NCI-H2196 treated with DMSO at 0.1 percent for 48 hours (cell line): ENCODE measurements around the gene PUS1.

Experiments
- DNase-seq: peaks from one replicate; lab custom pipeline; 2025; ENCODE audit not compliant: unreplicated experiment; lab: John Stamatoyannopoulos, UW

PUS1 gene

GRCh38 chr12:131902332-131903241 is 26.5 kb upstream of the PUS1 start:
- no peak for DNase-seq

DNA sequence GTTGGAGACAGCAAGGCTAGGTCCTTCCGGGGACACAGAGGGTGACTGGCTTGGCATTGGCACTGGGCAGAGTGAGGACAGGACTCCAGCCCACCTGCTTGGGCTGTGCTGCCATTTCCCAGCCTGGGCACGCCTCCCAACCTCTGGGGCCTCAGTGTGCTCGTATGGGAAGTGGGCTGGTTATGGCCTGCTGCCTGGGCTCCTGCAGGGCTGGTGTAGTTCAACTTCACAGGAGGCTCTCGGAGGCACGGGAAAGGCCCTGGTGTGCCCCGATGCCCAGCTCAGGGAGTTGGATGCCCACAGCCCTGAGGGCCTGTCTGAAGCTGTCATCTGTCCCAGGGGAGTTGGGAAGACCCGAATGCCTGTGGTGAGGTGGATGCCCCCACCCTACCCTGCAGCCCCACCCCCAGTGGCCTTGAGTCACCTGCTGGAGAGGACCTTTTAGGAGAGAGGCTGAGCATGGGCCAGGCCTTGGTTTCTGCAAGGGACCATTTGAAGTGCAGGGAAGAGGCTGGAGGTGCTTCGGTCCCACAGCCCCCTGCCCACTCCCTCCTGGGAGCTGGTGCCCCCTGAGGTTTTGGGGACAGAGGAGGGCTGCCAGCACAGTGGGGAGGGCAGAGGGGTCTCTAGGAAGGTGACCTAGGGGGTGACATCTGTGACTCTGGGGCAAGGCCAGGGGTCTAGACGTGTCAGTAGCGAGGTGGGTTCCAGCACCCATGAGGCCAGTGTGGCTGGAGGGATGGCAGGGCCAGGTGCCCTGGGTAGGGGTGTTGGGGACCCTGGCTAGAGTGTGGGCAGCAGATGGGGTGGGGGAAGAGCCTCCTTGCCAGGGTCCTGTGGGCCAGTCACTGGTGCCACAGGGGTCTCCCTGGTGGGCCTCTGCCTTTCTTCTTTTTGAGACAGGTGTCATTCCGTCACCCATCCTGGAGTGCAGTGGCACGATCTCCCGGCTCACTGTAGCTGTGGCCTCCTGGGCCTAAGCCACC is 25.5 kb upstream of the PUS1 start:
- DNase-seq = no peak

DNA sequence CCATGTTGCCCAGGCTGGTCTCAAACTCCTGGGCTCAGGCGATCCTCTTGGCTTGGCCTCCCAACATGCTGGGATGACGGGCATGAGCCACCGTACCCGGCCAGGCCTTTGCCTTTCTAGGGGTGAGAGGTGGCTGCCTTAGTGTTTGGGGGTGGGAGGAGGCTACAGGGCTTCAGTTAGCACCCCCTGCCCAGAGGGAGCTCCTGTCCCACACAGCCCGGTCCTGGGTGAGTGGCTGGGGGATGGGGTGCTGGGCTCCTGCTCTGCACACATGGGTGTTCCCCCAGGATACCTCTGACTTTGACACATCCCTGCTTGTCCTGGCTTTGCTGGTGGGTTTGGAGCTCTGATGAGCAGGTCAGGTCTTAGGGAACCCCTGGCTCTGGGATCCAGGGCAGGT is 24.7 kb upstream of the PUS1 start:
- no peak for DNase-seq

DNA sequence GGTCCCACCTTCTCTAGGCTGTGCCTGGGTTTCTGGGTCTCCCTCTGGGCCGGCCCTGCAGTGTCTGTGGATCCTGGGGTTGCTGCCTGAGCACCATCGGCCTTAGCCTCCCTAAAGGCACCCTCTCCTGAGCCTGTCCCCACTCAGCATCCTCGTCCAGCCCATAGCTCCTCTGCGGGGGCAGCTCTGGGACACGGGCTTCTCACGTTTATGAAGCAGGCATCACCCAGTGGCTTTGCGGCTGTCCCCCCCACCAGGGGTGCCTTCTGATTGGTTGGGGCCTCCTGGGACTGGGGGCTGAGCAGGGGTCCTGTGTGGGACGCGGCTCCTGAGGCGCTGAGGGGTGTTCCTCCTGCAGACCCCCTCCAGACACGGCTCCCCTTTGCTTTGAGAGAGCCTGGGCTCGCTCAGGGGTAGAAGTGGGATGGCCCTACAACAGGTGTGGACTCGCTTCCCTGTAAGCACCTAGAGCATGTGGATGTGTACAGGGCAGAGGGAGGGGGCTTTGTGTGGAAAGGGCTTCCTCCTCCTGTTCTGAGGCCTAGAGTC is 23.9 kb upstream of the PUS1 start:
- DNase-seq = no peak

- no peak for DNase-seq
Observed at GRCh38 chr12:131905630-131906091, 23.4 kb upstream of the PUS1 start.

- no peak for DNase-seq
Observed at GRCh38 chr12:131907379-131908091, 21.5 kb upstream of the PUS1 start.

GRCh38 chr12:131908092-131909080 is 20.7 kb upstream of the PUS1 start:
- DNase-seq = no peak

DNA sequence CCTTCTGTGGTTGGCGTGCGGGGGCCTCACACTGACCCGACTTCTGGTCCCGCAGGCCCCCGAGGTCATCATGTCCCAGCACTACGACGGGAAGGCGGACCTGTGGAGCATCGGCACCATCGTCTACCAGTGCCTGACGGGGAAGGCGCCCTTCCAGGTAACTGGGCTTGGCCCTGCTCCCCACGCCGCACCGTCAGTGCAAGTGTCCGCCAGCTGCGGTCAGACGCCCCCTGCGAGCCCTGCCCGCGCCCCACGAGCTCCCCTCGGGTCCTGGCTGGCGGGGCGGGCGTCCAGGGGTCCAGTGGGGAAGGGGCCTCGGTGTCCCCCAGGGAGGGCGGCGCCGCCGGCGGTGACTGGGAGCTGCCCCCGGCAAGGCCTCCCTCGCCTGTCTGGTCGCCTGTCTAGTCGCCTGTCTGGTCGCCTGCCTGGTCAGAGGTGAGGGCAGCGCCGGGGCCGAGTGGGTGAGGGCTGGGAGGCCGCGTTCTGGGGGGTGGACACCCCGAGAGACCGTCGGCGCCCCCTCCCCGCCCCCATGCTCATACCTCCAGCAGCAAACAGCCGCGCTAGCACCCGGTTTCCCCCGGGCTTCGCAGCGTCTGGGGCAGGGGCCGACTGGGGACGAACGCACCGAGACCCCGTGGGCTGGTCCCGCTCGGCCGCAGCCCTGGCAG is 19.9 kb upstream of the PUS1 start:
- no peak for DNase-seq

GRCh38 chr12:131909752-131910219 is 19.3 kb upstream of the PUS1 start:
- no peak for DNase-seq

- no peak for DNase-seq
Observed at GRCh38 chr12:131910302-131911027, 18.6 kb upstream of the PUS1 start.

DNA sequence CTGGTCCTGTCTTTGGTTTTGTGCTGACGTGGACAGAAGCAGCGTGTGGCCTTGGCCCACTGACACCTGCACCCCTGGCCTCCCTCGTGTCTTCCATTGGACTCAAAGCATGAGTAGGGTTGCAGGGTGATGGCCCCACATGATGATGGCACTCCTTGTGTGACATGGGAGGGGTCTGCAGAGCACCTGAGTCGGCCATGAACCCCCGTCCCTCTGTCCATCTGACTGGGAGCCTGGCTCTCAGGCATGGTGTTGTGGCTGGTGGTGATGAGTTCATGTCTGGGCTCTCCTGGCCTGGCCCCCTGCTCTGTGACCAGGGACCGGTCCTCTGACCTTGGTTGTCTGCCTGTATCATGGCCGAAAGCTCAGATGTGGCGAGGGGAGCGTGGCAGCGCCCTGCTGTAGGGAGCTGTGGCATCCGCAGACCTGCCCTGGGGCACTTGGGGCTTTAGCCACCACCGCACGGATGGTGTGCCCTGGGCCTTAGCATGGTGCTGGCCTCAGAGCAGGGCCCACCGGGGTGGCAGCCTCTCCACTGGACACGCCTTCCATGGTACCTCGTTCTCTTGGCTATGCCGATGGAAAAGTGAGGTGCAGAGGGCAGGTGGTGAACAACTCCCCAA is 17.9 kb upstream of the PUS1 start:
- DNase-seq = no peak

- no peak for DNase-seq
Observed at GRCh38 chr12:131911851-131912477, 17.1 kb upstream of the PUS1 start.

- peak; percentile 24 for DNase-seq
Observed at GRCh38 chr12:131912518-131913274, 16.4 kb upstream of the PUS1 start.

- DNase-seq = no peak
Observed at GRCh38 chr12:131913666-131914065, 15.4 kb upstream of the PUS1 start.

DNA sequence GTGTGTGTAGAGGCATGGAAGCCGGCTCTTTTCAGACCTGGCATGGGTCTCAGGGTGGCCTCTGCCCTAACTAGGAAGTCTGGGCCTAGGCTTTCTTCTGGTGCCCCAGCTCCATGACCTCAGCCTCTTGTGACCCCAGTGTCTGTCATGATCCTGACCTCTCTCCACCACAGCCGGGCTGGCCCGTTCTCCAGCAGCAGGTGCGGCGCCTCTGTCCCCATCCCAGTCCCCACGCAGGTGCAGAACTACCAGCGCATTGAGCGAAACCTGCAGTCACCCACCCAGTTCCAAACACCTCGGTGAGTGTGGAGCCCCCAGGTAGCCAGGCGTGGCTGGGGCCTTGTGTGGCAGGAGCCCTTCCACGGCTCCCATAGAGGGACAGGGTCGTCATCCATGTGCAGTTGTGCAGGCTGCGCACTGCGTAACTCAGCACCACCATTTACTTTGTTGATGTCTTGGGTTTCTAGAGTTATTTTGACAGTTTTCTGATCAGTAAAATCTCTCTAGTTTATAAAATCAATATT is 14.8 kb upstream of the PUS1 start:
- DNase-seq = no peak

DNA sequence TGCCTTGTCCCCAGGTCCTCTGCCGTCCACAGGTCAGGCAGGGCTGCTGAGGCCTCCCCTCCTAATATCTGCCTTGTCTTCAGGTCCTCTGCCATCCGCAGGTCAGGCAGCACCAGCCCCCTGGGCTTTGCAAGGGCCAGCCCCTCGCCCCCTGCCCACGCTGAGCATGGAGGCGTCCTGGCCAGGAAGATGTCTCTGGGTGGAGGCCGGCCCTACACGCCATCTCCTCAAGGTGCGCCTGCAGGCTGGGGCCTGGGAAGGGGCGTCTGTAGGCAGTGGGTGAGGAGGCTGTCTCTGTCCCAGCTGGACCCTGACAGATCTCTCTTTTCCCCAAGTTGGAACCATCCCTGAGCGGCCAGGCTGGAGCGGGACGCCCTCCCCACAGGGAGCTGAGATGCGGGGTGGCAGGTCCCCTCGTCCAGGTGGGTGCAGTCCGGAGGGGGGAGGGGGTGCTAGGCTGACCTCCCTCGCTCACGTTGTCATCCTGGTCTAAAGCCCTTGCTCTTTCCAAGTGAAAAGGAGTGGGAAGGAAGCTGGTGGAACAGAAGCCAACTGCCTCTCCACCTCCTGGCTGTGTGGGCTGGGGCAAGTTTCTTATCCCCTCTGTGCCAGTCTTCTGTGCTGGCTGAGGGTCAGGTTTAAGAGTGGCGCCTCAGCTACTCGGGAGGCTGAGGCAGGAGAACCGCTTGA is 13.9 kb upstream of the PUS1 start:
- DNase-seq = no peak
